H1 (cell line): ENCODE data around the gene GPSM1. TPM values are rescaled to one million over a fixed set of nuclear protein-coding genes. Genes with fewer than 3 reads are reported as not detected.

Experiments used
- CTCF ChIA-PET: fragments of 300-600 bp; sonication (Branson Sonifier 250); formaldehyde crosslinking; loops from one replicate; lab custom pipeline; 2021; ENCODE audit not compliant: partially characterized antibody; lab: Charles Lee
- POLR2A ChIA-PET: fragments of 300-600 bp; sonication (Branson Sonifier 250); formaldehyde crosslinking; loops from one replicate; lab custom pipeline; 2021; ENCODE audit warnings: inconsistent platforms; ENCODE audit not compliant: partially characterized antibody; lab: Charles Lee
- DNase-seq, 2 experiments: peaks; one replicate each; pipeline versions ENCODE4 v3.0.0 to v3.0.0-alpha.2; 2010 to 2022; ENCODE audit warnings: low spot score in 2 of 2, low read depth in 1 of 2, mixed read lengths in 1 of 2
- FAIRE-seq: peaks from 2 replicates; lab custom pipeline; 2011; peaks lifted over from hg19 to GRCh38; lab: Jason Lieb, UNC
- H2AFZ ChIP-seq: 2 replicates; pipeline ENCODE4 v1.8.1; 2012; ENCODE audit warnings: low read length, inconsistent platforms
- H2AK5ac ChIP-seq: 2 replicates; pipeline ENCODE4 v1.6.1; 2013; ENCODE audit warnings: low read depth, low read length
- H2BK120ac ChIP-seq: replicated peaks from 2 replicates; pipeline ENCODE3; 2013; ENCODE audit warnings: low read depth, low read length, inconsistent platforms
- H2BK12ac ChIP-seq: 2 replicates; pipeline ENCODE4 v1.6.1; 2013; ENCODE audit warnings: low read depth, low read length
- H2BK15ac ChIP-seq: 2 replicates; pipeline ENCODE4 v1.6.1; 2013; ENCODE audit warnings: low read length
- H2BK20ac ChIP-seq: 2 replicates; pipeline ENCODE4 v1.6.1; 2013; ENCODE audit warnings: low read length
- H2BK5ac ChIP-seq: 2 replicates; pipeline ENCODE4 v1.6.1; 2013; ENCODE audit warnings: low read depth, low read length
- H3K14ac ChIP-seq: 2 replicates; pipeline ENCODE4 v1.6.1; 2013; ENCODE audit warnings: inconsistent platforms; ENCODE audit not compliant: insufficient read length
- H3K18ac ChIP-seq: 2 replicates; pipeline ENCODE4 v1.6.1; 2013; ENCODE audit warnings: low read length; ENCODE audit errors: extremely low read depth
- H3K23ac ChIP-seq: 2 replicates; pipeline ENCODE4 v1.6.1; 2013; ENCODE audit warnings: inconsistent platforms; ENCODE audit not compliant: insufficient read length
- H3K23me2 ChIP-seq: 2 replicates; pipeline ENCODE4 v1.6.1; 2013; ENCODE audit warnings: low read depth, low read length
- H3K27ac ChIP-seq: 2 replicates; pipeline ENCODE4 v1.6.1; 2011; ENCODE audit warnings: low read depth, low read length, inconsistent platforms
- H3K27me3 ChIP-seq, 4 experiments: replicated peaks in 1 of 4; 1 replicate in 1 of 4; 2 replicates in 3 of 4; pipeline versions ENCODE4 v1.6.1 to v1.8.1; 2011 to 2013; ENCODE audit warnings: low read length in 3 of 4, mild to moderate bottlenecking in 3 of 4, inconsistent platforms in 2 of 4, mixed read lengths in 2 of 4, moderate library complexity in 1 of 4; ENCODE audit not compliant: control insufficient read depth in 3 of 4, insufficient read depth in 3 of 4; ENCODE audit errors: extremely low read depth in 1 of 4
- H3K36me3 ChIP-seq, 4 experiments: 2 replicates each; pipeline versions ENCODE4 v1.6.1 to v1.8.1; 2011 to 2013; ENCODE audit warnings: mild to moderate bottlenecking in 4 of 4, low read length in 3 of 4, moderate library complexity in 2 of 4, control low read depth in 1 of 4, inconsistent platforms in 1 of 4; ENCODE audit not compliant: insufficient read depth in 4 of 4, control insufficient read depth in 2 of 4
- H3K4ac ChIP-seq: replicated peaks from 2 replicates; pipeline ENCODE3; 2013; ENCODE audit warnings: low read length, low read depth, mixed read lengths, inconsistent platforms; ENCODE audit not compliant: insufficient read length
- H3K4me1 ChIP-seq, 4 experiments: replicated peaks in 1 of 4; 1 replicate in 1 of 4; 2 replicates in 3 of 4; pipeline versions ENCODE4 v1.6.1 to v1.8.1; 2011 to 2013; ENCODE audit warnings: low read length in 3 of 4, inconsistent platforms in 2 of 4, mixed read lengths in 1 of 4; ENCODE audit not compliant: insufficient read depth in 4 of 4, control insufficient read depth in 3 of 4
- H3K4me2 ChIP-seq, 2 experiments: 2 replicates each; pipeline versions ENCODE4 v1.6.1 to v1.8.1; 2011 to 2013; ENCODE audit warnings: low read depth in 2 of 2, low read length in 2 of 2, control low read depth in 1 of 2, inconsistent platforms in 1 of 2, mild to moderate bottlenecking in 1 of 2; ENCODE audit not compliant: insufficient read depth in 1 of 2
- H3K4me3 ChIP-seq, 4 experiments: fragments of 200-600, 300-600 bp in 1 of 4; sonication (generic), shearing (Covaris generic), sonication (Bioruptor Twin) in 1 of 4; 2 replicates each; pipeline versions ENCODE4 v1.5.1 to v1.8.1; 2011 to 2016; ENCODE audit warnings: low read length in 4 of 4, low read depth in 3 of 4, control low read depth in 2 of 4, inconsistent platforms in 2 of 4, mild to moderate bottlenecking in 2 of 4, mixed read lengths in 1 of 4, moderate library complexity in 1 of 4; ENCODE audit not compliant: insufficient read depth in 2 of 4; ENCODE audit errors: extremely low read depth in 1 of 4
- H3K56ac ChIP-seq: replicated peaks from 2 replicates; pipeline ENCODE3; 2013; ENCODE audit warnings: low read depth, mild to moderate bottlenecking, mixed read lengths, low read length, inconsistent platforms; ENCODE audit not compliant: insufficient read length
- H3K79me1 ChIP-seq: 2 replicates; pipeline ENCODE4 v1.6.1; 2013; ENCODE audit warnings: low read depth, low read length, control low read depth
- H3K79me2 ChIP-seq, 2 experiments: 2 replicates each; pipeline versions ENCODE4 v1.6.1 to v1.8.1; 2012 to 2013; ENCODE audit warnings: low read length in 2 of 2, mild to moderate bottlenecking in 2 of 2, inconsistent platforms in 1 of 2; ENCODE audit not compliant: insufficient read depth in 2 of 2, control insufficient read depth in 1 of 2
- H3K9ac ChIP-seq, 4 experiments: replicated peaks in 1 of 4; 1 replicate in 1 of 4; 2 replicates in 3 of 4; pipeline versions ENCODE4 v1.6.1 to v1.8.1; 2011 to 2013; ENCODE audit warnings: low read depth in 3 of 4, low read length in 3 of 4, control low read depth in 2 of 4, mild to moderate bottlenecking in 2 of 4, moderate library complexity in 2 of 4, inconsistent platforms in 1 of 4; ENCODE audit errors: extremely low read depth in 1 of 4
- H3K9me3 ChIP-seq, 2 experiments: 2 replicates each; pipeline versions ENCODE4 v1.6.1 to v1.8.1; 2012 to 2013; ENCODE audit warnings: mild to moderate bottlenecking in 2 of 2, moderate library complexity in 2 of 2, control low read depth in 1 of 2, inconsistent platforms in 1 of 2, low read depth in 1 of 2, low read length in 1 of 2, mixed read lengths in 1 of 2; ENCODE audit not compliant: insufficient read depth in 2 of 2
- H4K20me1 ChIP-seq, 2 experiments: replicated peaks in 1 of 2; 2 replicates each; pipeline versions ENCODE3 to v1.8.1; 2011 to 2013; ENCODE audit warnings: inconsistent platforms in 2 of 2, low read length in 2 of 2, mild to moderate bottlenecking in 1 of 2; ENCODE audit not compliant: insufficient read depth in 2 of 2, control insufficient read depth in 1 of 2
- H4K5ac ChIP-seq: 2 replicates; pipeline ENCODE4 v1.6.1; 2013; ENCODE audit warnings: low read length, low read depth, mixed read lengths, inconsistent platforms; ENCODE audit not compliant: insufficient read length
- H4K8ac ChIP-seq: 2 replicates; pipeline ENCODE4 v1.8.0; 2013; ENCODE audit warnings: mild to moderate bottlenecking, moderate library complexity, low read length, inconsistent platforms; ENCODE audit not compliant: insufficient read depth; ENCODE audit errors: extremely low read depth
- H4K91ac ChIP-seq: replicated peaks from 2 replicates; pipeline ENCODE3; 2013; ENCODE audit warnings: low read length, mixed read lengths, inconsistent platforms; ENCODE audit not compliant: insufficient read length
- BRCA1 ChIP-seq: IDR thresholded peaks from 2 replicates; pipeline ENCODE4 v1.6.1; 2012; ENCODE audit warnings: low read depth, low read length, improper control_type of control experiment
- E2F6 ChIP-seq: IDR thresholded peaks from 2 replicates; pipeline ENCODE4 v1.6.1; 2012; ENCODE audit warnings: inconsistent platforms
- FOSL1 ChIP-seq: IDR thresholded peaks from 2 replicates; pipeline ENCODE4 v1.6.1; 2011; ENCODE audit warnings: mild to moderate bottlenecking, low read depth, low read length, moderate library complexity; ENCODE audit not compliant: insufficient read depth
- HDAC6 ChIP-seq: IDR thresholded peaks from one replicate; pipeline ENCODE4 v1.7.1; 2012; ENCODE audit warnings: low read depth, mild to moderate bottlenecking, inconsistent platforms, low read length, moderate library complexity
- POLR2AphosphoS5 ChIP-seq: IDR thresholded peaks from 2 replicates; pipeline ENCODE4 v1.6.1; 2011; ENCODE audit warnings: low read depth, low read length
- SIX5 ChIP-seq: IDR thresholded peaks from 2 replicates; pipeline ENCODE4 v1.6.1; 2011; ENCODE audit warnings: mild to moderate bottlenecking, low read depth, low read length
- USF2 ChIP-seq: IDR thresholded peaks from 2 replicates; pipeline ENCODE4 v1.6.1; 2011; ENCODE audit warnings: low read length, improper control_type of control experiment
- WGBS, 2 experiments: shearing (Covaris generic) in 1 of 2; methylation state at CpG; one replicate each; pipeline versions ENCODE4 v1.1.6 to v1.1.7; 2013 to 2015; ENCODE audit warnings: low lambda C conversion rate in 2 of 2, mixed read lengths in 2 of 2, inconsistent platforms in 1 of 2, low coverage in 1 of 2, missing lambda C conversion rate in 1 of 2; ENCODE audit not compliant: insufficient replicate concordance in 2 of 2, insufficient coverage in 1 of 2, insufficient read length in 1 of 2; ENCODE audit errors: extremely low coverage in 1 of 2, missing lambda C conversion rate in 1 of 2; 5-methylcytosine and 5-hydroxymethylcytosine counted together
- polyA plus RNA-seq, 7 experiments: library from polyadenylated mRNA; depleted of rRNA in 3 of 7; stranded (reverse) in 5 of 7; unstranded in 2 of 7; fragments of >200 nt in 5 of 7; fragments of 200-250 nt in 2 of 7; gene quantifications; 1 replicate in 5 of 7; 2 replicates in 1 of 7; 4 replicates in 1 of 7; pipeline versions ENCODE4 v1.2.1 to v1.2.3, GENCODE V29; 2011 to 2013; ENCODE audit warnings: missing spikeins in 2 of 7, mixed read lengths in 2 of 7
- total RNA-seq: library from RNA; stranded (reverse); fragmentation: NEBNext Ultra II Directional; extraction: Animal tissue kit (Norgen Biotek cat#: 25700); gene quantifications from 2 replicates; pipeline ENCODE4 v1.2.1, GENCODE V29; 2021

Gene GPSM1
- total and polyA plus RNA-seq, 2 of the 8 experiments (the other 6 are each of a cell fraction or from before 2014, with no cell fraction given) = 12.8 to 18.0 TPM

- Histone ChIP-seq H3K27ac (no peak overlapping the region), H3K79me1 (0 out of 2 replicates have a peak, but pooled peaks cover 2% of the 10 kb centered on the region), H3K23ac (no peak overlapping the region), H3K4me2 (no peak overlapping the region), H2AK5ac (no peak overlapping the region), H4K91ac (no peak overlapping the region), H4K5ac (no peak overlapping the region), H3K4me1 (peaks cover 0 to 9% (median 2%) of the 10 kb centered on the region in 4 experiments; a peak in 3 of 7 replicates), H2BK120ac (no peak overlapping the region), H3K4ac (no peak overlapping the region), H2BK12ac (no peak overlapping the region), H4K20me1 (peaks cover 0 to 1% of the 10 kb centered on the region in 2 experiments), H2BK20ac (no peak overlapping the region), H3K18ac (no peak overlapping the region), H4K8ac (no peak overlapping the region), H2BK5ac (no peak overlapping the region), H2BK15ac (no peak overlapping the region), H3K36me3 (peaks cover 0 to 4% (median 0%) of the 10 kb centered on the region in 4 experiments; a peak in 2 of 8 replicates), H2AFZ (no peak overlapping the region), H3K14ac (no peak overlapping the region), H3K27me3 (no peaks in the 10 kb centered on the region), H3K9me3 (no peaks in the 10 kb centered on the region), H3K23me2 (no peaks in the 10 kb centered on the region; the same call in 1 of the 2 replicates), H3K4me3 (no peak overlapping the region), H3K9ac (no peak overlapping the region), H3K56ac (no peak overlapping the region), H3K79me2 (no peaks in the 10 kb centered on the region)
- 90% methylated on average over 40 of the region's 43 CpGs; no CpG with 5 or more reads in 1 of the 2 experiments for WGBS, 2 experiments
- FAIRE-seq = no peak
- POLR2A ChIA-PET = interaction anchor here (1.0 to 1.2 kb wide), 5 partner anchors 10 to 30 kb away, joined by 3 to 4 read pairs (median 3); no protein-coding TSS in a partner anchor
- DNase-seq = no peak
- CTCF ChIA-PET = interaction anchor here (1.0 to 3.0 kb wide), 9 partner anchors 10 to 87 kb away, joined by 3 to 13 read pairs (median 5); partner anchors contain the start of genes DNLZ and GPSM1
- no peak for TF ChIP-seq BRCA1
- no peak for TF ChIP-seq FOSL1
- no peak for TF ChIP-seq USF2
- no peak for TF ChIP-seq E2F6
- no peak for TF ChIP-seq HDAC6
- TF ChIP-seq POLR2AphosphoS5 = no peak
- no peak for TF ChIP-seq SIX5
Measured at GRCh38 chr9:136337416-136338395, 10.4 kb downstream of the GPSM1 start.
